GM15510 (cell line): Measurements from ENCODE around the gene OR4E2.

Experiments used
- POLR2A ChIP-seq: IDR thresholded peaks from 3 replicates; pipeline ENCODE4 v1.6.1; 2011; ENCODE audit warnings: borderline replicate concordance; ENCODE audit not compliant: insufficient read length; ENCODE audit errors: extremely low read depth

Gene OR4E2

DNA sequence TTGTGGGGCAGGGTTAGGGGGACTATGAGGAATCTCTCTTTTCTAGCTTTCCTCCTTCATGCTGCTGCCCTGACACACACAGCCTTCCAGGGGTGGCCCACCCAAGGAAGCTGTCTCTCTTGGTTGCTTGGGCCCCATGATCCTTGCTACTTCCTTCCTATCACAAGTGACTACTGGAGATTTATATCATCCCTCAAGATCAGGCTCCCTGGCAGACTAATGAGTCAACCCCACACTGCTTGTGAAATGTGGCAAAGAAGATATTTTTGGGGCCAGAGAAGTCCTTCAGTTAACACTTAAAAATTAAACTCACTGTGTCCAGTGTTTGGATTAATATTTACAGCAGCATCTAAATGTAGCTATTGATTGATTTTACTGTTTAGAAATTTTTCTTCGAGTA, 18.5 kb downstream of the OR4E2 start:
- TF ChIP-seq POLR2A: no peak

- TF ChIP-seq POLR2A: no peak
These were observed 20.1 kb downstream of the OR4E2 start, which contains the start of gene OR4E1 for GRCh38 chr14:21673718-21674117. OR4E1 (minus strand) TSS chr14:21673818; CDS start chr14:21670935, 2,883 bp downstream.

GRCh38 chr14:21675566-21675965, 21.9 kb downstream of the OR4E2 start:
- no peak for TF ChIP-seq POLR2A

DNA sequence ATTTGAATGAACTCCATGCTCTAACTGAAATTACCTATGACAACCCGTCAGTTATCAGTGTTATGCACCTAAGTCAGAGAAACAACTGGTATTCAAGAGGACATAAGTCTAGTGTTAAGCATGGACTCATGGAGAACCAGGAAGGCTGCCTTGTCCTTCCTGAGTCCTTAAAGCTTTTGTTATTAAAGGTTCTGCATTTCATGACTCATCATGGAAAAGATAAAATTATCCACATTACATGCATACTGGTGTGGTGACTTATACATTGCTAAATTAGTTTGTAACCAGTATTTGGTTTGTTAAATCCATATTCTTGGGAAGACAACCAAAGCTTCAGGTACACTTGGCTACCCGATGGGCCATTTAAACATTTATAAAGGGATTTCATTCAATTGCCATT, 26.4 kb downstream of the OR4E2 start:
- no peak for TF ChIP-seq POLR2A

GRCh38 chr14:21686468-21686867, 32.8 kb downstream of the OR4E2 start:
- TF ChIP-seq POLR2A: no peak

DNA sequence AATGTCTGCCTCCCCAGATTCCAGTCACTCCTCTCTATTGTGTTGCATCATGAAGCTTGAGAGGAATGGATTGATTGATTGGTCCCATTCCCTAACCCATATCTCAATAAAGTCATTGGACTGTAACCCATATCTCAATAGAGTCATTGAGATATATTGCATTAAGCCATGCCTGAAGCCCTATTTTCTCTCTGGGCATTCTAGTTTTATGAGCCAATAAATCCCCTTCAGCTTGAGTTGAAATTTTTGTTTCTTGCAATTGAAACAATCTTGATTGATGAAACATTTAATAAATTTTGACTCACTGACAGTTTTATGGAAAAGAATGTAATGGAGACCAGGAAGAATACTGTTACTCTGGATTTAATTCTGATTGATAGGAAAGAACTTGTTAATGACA, 40.8 kb downstream of the OR4E2 start:
- TF ChIP-seq POLR2A: no peak

GRCh38 chr14:21699551-21699950, 45.9 kb downstream of the OR4E2 start:
- TF ChIP-seq POLR2A: no peak

- TF ChIP-seq POLR2A: no peak
These were observed 48.7 kb downstream of the OR4E2 start for GRCh38 chr14:21702316-21702715.

DNA sequence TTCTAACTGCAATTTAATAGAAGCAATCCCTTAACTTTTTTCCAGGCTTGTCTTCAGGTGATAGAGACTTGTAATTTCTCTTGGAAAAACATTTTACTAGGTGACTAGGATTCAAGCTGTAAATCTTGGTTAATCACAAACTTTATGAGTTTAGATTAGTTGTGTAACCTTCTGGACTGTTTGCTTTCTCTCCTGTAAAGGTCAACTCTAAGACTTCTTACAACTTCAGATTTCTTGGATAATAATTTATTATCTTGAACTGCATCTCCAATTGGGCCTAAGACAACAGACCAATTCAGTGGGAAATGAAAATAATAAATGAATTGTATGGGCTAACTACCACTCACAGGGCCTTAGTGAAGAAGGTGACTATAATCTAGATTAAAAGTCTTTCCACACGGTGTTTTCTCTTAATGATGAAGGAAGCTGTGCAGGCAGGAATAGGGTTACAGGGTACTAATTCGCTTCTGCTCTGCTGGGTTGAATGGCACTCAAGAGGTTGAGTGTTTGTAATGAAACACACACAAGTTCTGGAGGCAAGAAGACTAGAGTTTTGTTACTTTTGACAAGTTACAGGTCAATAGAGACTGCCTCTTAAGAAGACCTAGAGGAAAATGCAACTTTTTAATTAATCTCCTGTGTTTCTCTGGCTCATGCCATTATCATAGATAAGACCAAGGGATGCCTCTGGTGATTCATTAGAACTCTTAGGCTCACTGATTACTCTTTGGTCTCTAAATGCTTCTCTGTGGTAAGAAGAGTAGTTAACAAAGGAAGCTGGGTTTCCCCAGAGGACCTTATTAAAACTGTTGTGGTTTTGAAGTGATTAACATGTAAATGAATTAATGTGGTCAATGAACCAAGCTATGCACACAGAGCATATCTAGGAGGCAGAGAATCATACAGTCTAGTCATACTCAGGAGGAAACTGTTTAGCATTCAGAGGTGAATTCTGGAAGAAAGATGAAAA, 50.0 kb downstream of the OR4E2 start:
- no peak for TF ChIP-seq POLR2A

DNA sequence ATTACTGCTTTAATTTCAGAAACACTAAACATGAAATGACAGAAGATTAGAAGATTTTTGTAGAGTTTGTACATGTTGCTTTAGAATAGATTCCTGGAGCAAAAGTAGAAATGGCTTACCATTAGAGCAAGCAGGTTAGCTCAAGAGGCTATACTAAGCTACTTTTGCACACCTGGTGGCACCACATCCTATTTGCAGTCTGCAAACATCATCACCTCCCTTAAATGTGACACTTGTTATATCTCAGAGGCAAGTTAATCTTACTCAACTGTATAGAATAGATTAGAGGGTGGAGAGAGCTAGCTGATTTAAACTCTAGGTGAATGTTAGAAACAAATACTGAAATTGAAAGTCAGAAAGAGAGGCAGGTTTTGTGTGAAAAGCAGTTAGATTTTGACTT, 50.7 kb downstream of the OR4E2 start:
- TF ChIP-seq POLR2A: no peak

- TF ChIP-seq POLR2A: no peak
These were observed 57.8 kb downstream of the OR4E2 start for GRCh38 chr14:21711360-21711961.

DNA sequence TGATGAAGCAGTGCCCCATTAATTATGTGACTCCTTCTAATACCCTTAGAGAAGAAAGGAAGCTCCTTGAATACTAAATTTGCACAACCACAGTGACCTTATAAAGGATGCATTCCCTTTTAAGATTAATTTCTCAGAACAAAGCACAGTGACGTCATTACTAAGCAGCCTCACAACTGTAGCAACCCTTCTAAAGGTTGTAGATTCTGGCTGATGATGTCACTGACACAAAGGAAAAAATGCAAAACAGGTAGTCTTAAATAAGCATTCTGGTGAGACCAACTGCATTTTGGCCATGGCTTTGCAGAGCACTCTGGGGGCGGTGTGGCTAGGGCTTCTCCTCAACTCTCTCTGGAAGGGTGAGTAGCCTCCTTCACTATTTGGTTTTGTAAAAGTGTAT, 58.4 kb downstream of the OR4E2 start:
- TF ChIP-seq POLR2A: no peak

- TF ChIP-seq POLR2A: no peak
These were observed 60.8 kb downstream of the OR4E2 start for GRCh38 chr14:21714318-21714929.
